ENCODE data around the gene ITGB3.
A peak's percentile ranks its signal among the peaks of the same experiment; 100 is the strongest.

Gene ITGB3

DNA sequence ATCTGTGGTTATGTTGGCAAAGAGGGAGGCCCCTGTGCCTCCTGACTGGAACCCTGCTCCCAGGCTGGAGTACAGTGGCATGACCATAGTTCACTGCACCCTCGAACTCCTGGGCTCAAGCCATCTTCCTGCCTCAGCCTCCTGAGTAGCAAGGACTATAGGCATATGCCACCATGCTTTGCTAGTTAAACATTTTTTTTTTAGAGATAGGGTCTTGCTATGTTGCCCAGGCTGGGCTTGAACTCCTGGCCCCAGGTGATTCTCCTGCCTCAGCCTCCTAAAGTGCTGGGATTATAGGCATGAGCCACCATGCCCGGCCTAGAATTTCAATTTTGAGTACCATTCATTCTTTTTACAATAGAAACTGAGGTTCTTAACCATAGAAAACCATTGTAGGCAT, 21.2 kb upstream of the ITGB3 start:
- Histone ChIP-seq H3K4ac (ENCODE audit: low read length) (no peak overlapping the region), H2AK5ac (ENCODE audit: low read depth, low read length) (no peak overlapping the region), H4K91ac (ENCODE audit: low read depth, low read length, poor library complexity) (no peak overlapping the region), H3K79me1 (ENCODE audit: low read depth, low read length) (no peaks in the 10 kb centered on the region), H3K18ac (ENCODE audit: low read length) (no peak overlapping the region), H3K4me3 (ENCODE audit: low read length in 2 of 2) (no peak overlapping the region), H2BK5ac (ENCODE audit: low read length) (no peak overlapping the region), H3K4me2 (ENCODE audit: insufficient read depth, low read length, poor library complexity, severe bottlenecking) (no peak overlapping the region), H3K27ac (replicated peaks; ENCODE audit: low read length) (no peak overlapping the region), H4K8ac (ENCODE audit: low read depth, low read length) (no peak overlapping the region), H3K9ac (ENCODE audit: low read depth, low read length, poor library complexity) (no peak overlapping the region), H2BK120ac (ENCODE audit: low read depth, low read length) (no peak overlapping the region), H2AFZ (ENCODE audit: low read length) (no peak overlapping the region), H3K36me3 (replicated peaks in 1 of 2; ENCODE audit: control insufficient read depth in 2 of 2, insufficient read depth in 2 of 2, low read length in 2 of 2) (no peaks in the 10 kb centered on the region), H3K23ac (ENCODE audit: low read depth, low read length, poor library complexity) (no peak overlapping the region), H3K27me3 (ENCODE audit: control insufficient read depth in 3 of 3, insufficient read depth in 3 of 3, low read depth in 1 of 3, low read length in 3 of 3) (no peaks in the 10 kb centered on the region), H2BK15ac (ENCODE audit: low read length) (no peak overlapping the region), H3K9me3 (replicated peaks in 1 of 2; ENCODE audit: control insufficient read depth in 2 of 2, insufficient read depth in 1 of 2, low read depth in 1 of 2, low read length in 2 of 2) (no peaks in the 10 kb centered on the region), H2BK12ac (ENCODE audit: low read length) (no peak overlapping the region), H3K14ac (ENCODE audit: low read length) (no peak overlapping the region), H3K4me1 (ENCODE audit: control insufficient read depth in 2 of 2, insufficient read depth in 1 of 2, low read depth in 1 of 2, low read length in 2 of 2) (peaks cover 3 to 7% of the 10 kb centered on the region in 2 donors)
- no CpG with 5 or more reads among the region's 2 CpGs for WGBS, 2 donors (ENCODE audit: extremely low coverage in 2 of 2, insufficient read length in 2 of 2, insufficient replicate concordance in 1 of 2)
- no peak for DNase-seq (ENCODE audit: low spot score)

DNA sequence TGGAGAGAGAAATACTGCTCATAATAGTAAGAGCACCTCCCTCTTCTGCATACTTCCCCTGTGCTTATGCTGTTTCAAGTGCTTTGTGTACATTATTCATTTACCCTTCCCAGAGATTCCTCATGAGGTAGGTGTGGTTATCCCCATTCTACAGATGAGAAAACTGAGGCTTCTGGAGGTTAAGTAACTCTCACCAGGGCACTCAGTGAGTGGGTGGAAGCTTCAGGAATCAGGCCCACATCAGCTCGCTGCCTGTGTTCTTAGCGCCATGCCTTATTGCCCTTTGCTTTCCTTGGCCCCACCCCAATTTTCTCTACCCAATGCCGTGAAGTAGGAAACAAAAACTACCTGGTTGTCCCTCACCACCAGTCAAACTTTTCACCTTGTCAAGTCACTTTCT, 18.1 kb upstream of the ITGB3 start:
- Histone ChIP-seq H3K4me3 (ENCODE audit: low read length in 2 of 2) (no peak overlapping the region), H3K9ac (ENCODE audit: low read depth, low read length, poor library complexity) (no peak overlapping the region), H3K18ac (ENCODE audit: low read length) (no peak overlapping the region), H2BK15ac (ENCODE audit: low read length) (no peak overlapping the region), H2AK5ac (ENCODE audit: low read depth, low read length) (no peak overlapping the region), H3K27me3 (ENCODE audit: control insufficient read depth in 3 of 3, insufficient read depth in 3 of 3, low read depth in 1 of 3, low read length in 3 of 3) (peaks cover 0 to 5% (median 0%) of the 10 kb centered on the region in 3 experiments), H4K8ac (ENCODE audit: low read depth, low read length) (no peak overlapping the region), H3K4me1 (ENCODE audit: control insufficient read depth in 2 of 2, insufficient read depth in 1 of 2, low read depth in 1 of 2, low read length in 2 of 2) (no peaks in the 10 kb centered on the region), H2AFZ (ENCODE audit: low read length) (no peak overlapping the region), H3K4me2 (ENCODE audit: insufficient read depth, low read length, poor library complexity, severe bottlenecking) (no peak overlapping the region), H3K23ac (ENCODE audit: low read depth, low read length, poor library complexity) (no peak overlapping the region), H2BK5ac (ENCODE audit: low read length) (no peak overlapping the region), H3K79me1 (ENCODE audit: low read depth, low read length) (no peaks in the 10 kb centered on the region), H2BK12ac (ENCODE audit: low read length) (no peak overlapping the region), H3K9me3 (replicated peaks in 1 of 2; ENCODE audit: control insufficient read depth in 2 of 2, insufficient read depth in 1 of 2, low read depth in 1 of 2, low read length in 2 of 2) (no peaks in the 10 kb centered on the region), H3K4ac (ENCODE audit: low read length) (no peak overlapping the region), H3K27ac (replicated peaks; ENCODE audit: low read length) (no peak overlapping the region), H2BK120ac (ENCODE audit: low read depth, low read length) (no peak overlapping the region), H3K14ac (ENCODE audit: low read length) (no peak overlapping the region), H3K36me3 (replicated peaks in 1 of 2; ENCODE audit: control insufficient read depth in 2 of 2, insufficient read depth in 2 of 2, low read length in 2 of 2) (no peaks in the 10 kb centered on the region), H4K91ac (ENCODE audit: low read depth, low read length, poor library complexity) (no peak overlapping the region)
- DNase-seq (ENCODE audit: low spot score), result no peak
- no CpG with 5 or more reads among the region's 3 CpGs for WGBS, 2 donors (ENCODE audit: extremely low coverage in 2 of 2, insufficient read length in 2 of 2, insufficient replicate concordance in 1 of 2)

DNA sequence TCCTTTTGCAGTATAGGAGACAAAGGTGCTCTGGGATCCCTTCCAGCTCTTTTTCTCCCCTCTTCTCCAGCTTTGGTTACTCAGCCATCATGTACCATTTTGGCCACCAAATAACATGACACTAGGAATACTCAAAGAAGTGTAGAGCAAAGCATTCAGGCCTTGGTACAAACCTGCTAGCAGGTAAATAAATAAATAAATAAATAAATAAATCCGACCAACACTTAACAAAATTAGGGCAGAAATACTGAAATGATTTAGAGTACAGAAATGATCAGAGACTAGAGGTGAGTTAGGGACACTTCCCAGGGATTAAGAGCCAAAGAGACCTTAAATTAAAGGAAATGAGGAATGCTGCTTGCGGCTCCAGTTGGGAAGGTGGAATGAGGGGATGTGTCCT, 17.7 kb upstream of the ITGB3 start:
- no peak overlapping the region for H2AK5ac ChIP-seq (ENCODE audit: low read depth, low read length)
- no peak overlapping the region for H3K4ac ChIP-seq (ENCODE audit: low read length)
- H2BK120ac ChIP-seq (ENCODE audit: low read depth, low read length), result no peak overlapping the region
- no peak overlapping the region for H3K27ac ChIP-seq (replicated peaks; ENCODE audit: low read length)
- H3K36me3 ChIP-seq (replicated peaks in 1 of 2; ENCODE audit: control insufficient read depth in 2 of 2, insufficient read depth in 2 of 2, low read length in 2 of 2), result no peaks in the 10 kb centered on the region
- no peak overlapping the region for H2AFZ ChIP-seq (ENCODE audit: low read length)
- H2BK15ac ChIP-seq (ENCODE audit: low read length), result no peak overlapping the region
- H2BK12ac ChIP-seq (ENCODE audit: low read length), result no peak overlapping the region
- H3K4me2 ChIP-seq (ENCODE audit: insufficient read depth, low read length, poor library complexity, severe bottlenecking), result no peak overlapping the region
- no CpG with 5 or more reads among the region's 2 CpGs for WGBS, 2 donors (ENCODE audit: extremely low coverage in 2 of 2, insufficient read length in 2 of 2, insufficient replicate concordance in 1 of 2)
- H3K18ac ChIP-seq (ENCODE audit: low read length), result no peak overlapping the region
- H3K79me1 ChIP-seq (ENCODE audit: low read depth, low read length), result no peaks in the 10 kb centered on the region
- no peak for DNase-seq (ENCODE audit: low spot score)
- H3K4me1 ChIP-seq (ENCODE audit: control insufficient read depth in 2 of 2, insufficient read depth in 1 of 2, low read depth in 1 of 2, low read length in 2 of 2), result no peaks in the 10 kb centered on the region
- no peak overlapping the region for H3K4me3 ChIP-seq (ENCODE audit: low read length in 2 of 2)
- peaks cover 0 to 5% (median 0%) of the 10 kb centered on the region in 3 experiments for H3K27me3 ChIP-seq (ENCODE audit: control insufficient read depth in 3 of 3, insufficient read depth in 3 of 3, low read depth in 1 of 3, low read length in 3 of 3)
- H3K9ac ChIP-seq (ENCODE audit: low read depth, low read length, poor library complexity), result no peak overlapping the region
- H3K9me3 ChIP-seq (replicated peaks in 1 of 2; ENCODE audit: control insufficient read depth in 2 of 2, insufficient read depth in 1 of 2, low read depth in 1 of 2, low read length in 2 of 2), result no peaks in the 10 kb centered on the region
- H4K8ac ChIP-seq (ENCODE audit: low read depth, low read length), result no peak overlapping the region
- H2BK5ac ChIP-seq (ENCODE audit: low read length), result no peak overlapping the region
- no peak overlapping the region for H3K23ac ChIP-seq (ENCODE audit: low read depth, low read length, poor library complexity)
- no peak overlapping the region for H3K14ac ChIP-seq (ENCODE audit: low read length)
- H4K91ac ChIP-seq (ENCODE audit: low read depth, low read length, poor library complexity), result no peak overlapping the region

DNA sequence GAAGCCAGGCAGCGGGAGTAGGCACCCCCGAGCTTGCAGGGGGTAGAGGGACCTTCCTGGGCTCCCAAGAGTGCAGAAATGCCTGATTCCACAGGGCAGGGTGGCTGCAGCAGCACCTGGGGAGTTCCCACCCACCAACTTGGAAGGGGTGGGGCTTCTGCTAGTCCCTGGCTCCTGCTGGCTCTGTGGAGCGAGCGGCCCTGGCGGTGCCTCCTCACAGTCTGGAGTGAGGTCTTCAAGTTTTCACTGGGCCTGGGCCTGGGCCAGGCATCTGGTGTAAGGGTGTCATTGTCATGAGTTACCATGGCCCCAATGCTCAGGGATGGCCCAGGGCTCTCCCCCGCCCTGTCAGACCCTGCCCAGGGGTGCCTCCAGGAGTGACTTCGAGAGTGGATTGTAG, 15.8 kb upstream of the ITGB3 start:
- no peaks in the 10 kb centered on the region for H3K9me3 ChIP-seq (replicated peaks in 1 of 2; ENCODE audit: control insufficient read depth in 2 of 2, insufficient read depth in 1 of 2, low read depth in 1 of 2, low read length in 2 of 2)
- H2AK5ac ChIP-seq (ENCODE audit: low read depth, low read length), result peak overlapping the region; percentile 14
- H2BK5ac ChIP-seq (ENCODE audit: low read length), result no peak overlapping the region
- H2BK15ac ChIP-seq (ENCODE audit: low read length), result peak overlapping the region; percentile 52
- DNase-seq (ENCODE audit: low spot score), result no peak
- WGBS, 2 donors (ENCODE audit: extremely low coverage in 2 of 2, insufficient read length in 2 of 2, insufficient replicate concordance in 1 of 2), result no CpG with 5 or more reads among the region's 7 CpGs
- H3K79me1 ChIP-seq (ENCODE audit: low read depth, low read length), result no peaks in the 10 kb centered on the region
- peak overlapping the region; percentile 89 for H3K23ac ChIP-seq (ENCODE audit: low read depth, low read length, poor library complexity)
- no peak overlapping the region for H2AFZ ChIP-seq (ENCODE audit: low read length)
- no peak overlapping the region for H2BK120ac ChIP-seq (ENCODE audit: low read depth, low read length)
- H3K4ac ChIP-seq (ENCODE audit: low read length), result no peak overlapping the region
- H3K18ac ChIP-seq (ENCODE audit: low read length), result no peak overlapping the region
- H3K36me3 ChIP-seq (replicated peaks in 1 of 2; ENCODE audit: control insufficient read depth in 2 of 2, insufficient read depth in 2 of 2, low read length in 2 of 2), result no peaks in the 10 kb centered on the region
- peak overlapping the region; percentile 47 for H3K14ac ChIP-seq (ENCODE audit: low read length)
- H3K4me2 ChIP-seq (ENCODE audit: insufficient read depth, low read length, poor library complexity, severe bottlenecking), result no peak overlapping the region
- H2BK12ac ChIP-seq (ENCODE audit: low read length), result no peak overlapping the region
- no peaks in the 10 kb centered on the region for H3K4me1 ChIP-seq (ENCODE audit: control insufficient read depth in 2 of 2, insufficient read depth in 1 of 2, low read depth in 1 of 2, low read length in 2 of 2)
- peaks cover 0 to 5% (median 0%) of the 10 kb centered on the region in 3 experiments for H3K27me3 ChIP-seq (ENCODE audit: control insufficient read depth in 3 of 3, insufficient read depth in 3 of 3, low read depth in 1 of 3, low read length in 3 of 3)
- no peak overlapping the region for H3K27ac ChIP-seq (replicated peaks; ENCODE audit: low read length)
- no peak overlapping the region for H4K8ac ChIP-seq (ENCODE audit: low read depth, low read length)
- peak overlapping the region in 1 of 2 donors; percentile 29 for H3K4me3 ChIP-seq (ENCODE audit: low read length in 2 of 2)
- peak overlapping the region; percentile 13 for H3K9ac ChIP-seq (ENCODE audit: low read depth, low read length, poor library complexity)
- H4K91ac ChIP-seq (ENCODE audit: low read depth, low read length, poor library complexity), result no peak overlapping the region
